HCT116 (cell line): ENCODE results near the gene GABRB3. TPM values are rescaled to one million over a fixed set of nuclear protein-coding genes. Genes with fewer than 3 reads are reported as not detected.

Source experiments
- ATAC-seq: fragments of 200-7000 bp; cut with Tn5 transposase; 2 replicates; pipeline ENCODE4 v1.9.1; 2020; ENCODE audit warnings: mild to moderate bottlenecking, moderate library complexity
- BruUV-seq: library from RNA; stranded (reverse); fragments of 400-500 nt; replicated peaks from 2 replicates; lab custom pipeline; 2021; lab: Mats Ljungman, UMichigan
- CTCF ChIA-PET: fragments of 300-600 bp; sonication (Branson Sonifier 250); formaldehyde crosslinking; loops from one replicate; lab custom pipeline; 2021; ENCODE audit warnings: antibody characterized with exemption; lab: Charles Lee
- POLR2A ChIA-PET: fragments of 300-600, 350-600 bp; sonication (Branson Sonifier 250); formaldehyde crosslinking; loops from one replicate; lab custom pipeline; 2021; ENCODE audit warnings: antibody characterized with exemption; lab: Charles Lee
- RAD21 ChIA-PET, 2 experiments: fragments of 300-600 bp; sonication (Branson Sonifier 250); formaldehyde crosslinking; loops; one replicate each; lab custom pipeline; 2023; ENCODE audit warnings: low total read pairs in 2 of 2; ENCODE audit not compliant: uncharacterized antibody in 2 of 2, unreplicated experiment in 2 of 2, low non-redundant PET in 1 of 2; lab: Charles Lee
- DNase-seq: peaks from one replicate; pipeline ENCODE4 v3.0.0-alpha.2; 2010; ENCODE audit warnings: low read depth, low spot score
- H2AFZ ChIP-seq: fragments of 200-600 bp; shearing (Covaris generic), sonication (generic); 2 replicates; pipeline ENCODE4 v1.6.1; 2017; ENCODE audit warnings: low read depth, mixed run types, mixed read lengths, antibody characterized with exemption, low read length; ENCODE audit not compliant: poor library complexity, severe bottlenecking
- H3K27ac ChIP-seq: 2 replicates; pipeline ENCODE4 v1.5.1; 2012; ENCODE audit warnings: low read depth, low read length
- H3K27me3 ChIP-seq: fragments of 200-600 bp; sonication (generic); 2 replicates; pipeline ENCODE4 v1.6.1; 2016; ENCODE audit warnings: mixed run types, low read length, mixed read lengths; ENCODE audit not compliant: insufficient read depth
- H3K36me3 ChIP-seq, 2 experiments: fragments of 200-500 bp in 1 of 2; fragments of 200-600 bp in 1 of 2; sonication (Bioruptor generic) in 1 of 2; sonication (generic) in 1 of 2; 2 replicates each; pipeline versions ENCODE4 v1.5.1 to v1.6.1; 2014 to 2016; ENCODE audit warnings: low read length in 2 of 2, inconsistent platforms in 1 of 2, mixed read lengths in 1 of 2, mixed run types in 1 of 2; ENCODE audit not compliant: insufficient read depth in 2 of 2, control insufficient read depth in 1 of 2
- H3K4me1 ChIP-seq, 2 experiments: fragments of 200-600 bp in 1 of 2; sonication (generic) in 1 of 2; 2 replicates each; pipeline versions ENCODE4 v1.5.1 to v1.6.1; 2012 to 2017; ENCODE audit warnings: low read length in 2 of 2, inconsistent platforms in 1 of 2, mild to moderate bottlenecking in 1 of 2, mixed read lengths in 1 of 2, mixed run types in 1 of 2, moderate library complexity in 1 of 2; ENCODE audit not compliant: insufficient read depth in 2 of 2, control insufficient read depth in 1 of 2
- H3K4me2 ChIP-seq: fragments of 200-600 bp; sonication (generic); 2 replicates; pipeline ENCODE4 v1.6.1; 2017; ENCODE audit warnings: mixed run types, low read length, mixed read lengths
- H3K4me3 ChIP-seq, 2 experiments: fragments of 200-600 bp in 1 of 2; sonication (generic) in 1 of 2; replicated peaks in 1 of 2; 2 replicates each; pipeline ENCODE4 v1.5.1; 2011 to 2016; ENCODE audit warnings: low read length in 2 of 2, control low read depth in 1 of 2, low read depth in 1 of 2, mild to moderate bottlenecking in 1 of 2, mixed read lengths in 1 of 2, mixed run types in 1 of 2
- H3K79me2 ChIP-seq: fragments of 200-600 bp; sonication (generic); 2 replicates; pipeline ENCODE4 v1.6.1; 2017; ENCODE audit warnings: mild to moderate bottlenecking, mixed run types, low read length, moderate library complexity, mixed read lengths; ENCODE audit not compliant: insufficient read depth
- H3K9ac ChIP-seq: fragments of 200-600 bp; sonication (generic); 2 replicates; pipeline ENCODE4 v1.6.1; 2016; ENCODE audit warnings: low read length, mixed read lengths
- H3K9me2 ChIP-seq: fragments of 200-600 bp; sonication (generic), shearing (Covaris generic); 2 replicates; pipeline ENCODE4 v1.6.1; 2017; ENCODE audit warnings: mixed run types, mild to moderate bottlenecking, moderate library complexity; ENCODE audit not compliant: insufficient read depth
- H3K9me3 ChIP-seq, 2 experiments: fragments of 200-500 bp in 1 of 2; fragments of 200-600 bp in 1 of 2; sonication (Bioruptor generic) in 1 of 2; sonication (generic) in 1 of 2; 2 replicates each; pipeline ENCODE4 v1.6.1; 2014 to 2017; ENCODE audit warnings: low read length in 2 of 2, mixed read lengths in 2 of 2, inconsistent platforms in 1 of 2, low read depth in 1 of 2, mild to moderate bottlenecking in 1 of 2, mixed run types in 1 of 2, moderate library complexity in 1 of 2; ENCODE audit not compliant: control insufficient read depth in 1 of 2, insufficient read depth in 1 of 2
- H4K20me1 ChIP-seq: fragments of 200-600 bp; sonication (generic), shearing (Covaris generic); 2 replicates; pipeline ENCODE4 v1.6.1; 2017; ENCODE audit warnings: mixed run types, mild to moderate bottlenecking, moderate library complexity; ENCODE audit not compliant: insufficient read depth
- CEBPB ChIP-seq: IDR thresholded peaks from 2 replicates; pipeline ENCODE4 v1.6.1; 2012; ENCODE audit warnings: low read depth
- CTCF ChIP-seq, 3 experiments: fragments of 200-600 bp in 1 of 3; sonication (generic) in 1 of 3; IDR thresholded peaks in 2 of 3; conservative IDR thresholded peaks in 1 of 3; 2 replicates each; pipeline ENCODE4 v1.5.1; 2012 to 2017; ENCODE audit warnings: low read depth in 2 of 3, low read length in 2 of 3, antibody characterized with exemption in 1 of 3, borderline replicate concordance in 1 of 3, control low read depth in 1 of 3, mild to moderate bottlenecking in 1 of 3, mixed read lengths in 1 of 3, mixed run types in 1 of 3, moderate library complexity in 1 of 3; ENCODE audit not compliant: insufficient read depth in 1 of 3
- EGR1 ChIP-seq: IDR thresholded peaks from 2 replicates; pipeline ENCODE4 v1.6.1; 2012; ENCODE audit warnings: low read depth
- ELF1 ChIP-seq: IDR thresholded peaks from 2 replicates; pipeline ENCODE4 v1.6.1; 2012; ENCODE audit warnings: low read depth, borderline replicate concordance
- EZH2 ChIP-seq: fragments of 200-600 bp; sonication (generic); IDR thresholded peaks from 2 replicates; pipeline ENCODE4 v1.6.1; 2017; ENCODE audit warnings: antibody characterized with exemption, mixed run types
- FOSL1 ChIP-seq: IDR thresholded peaks from 2 replicates; pipeline ENCODE4 v1.6.1; 2012; ENCODE audit warnings: low read depth
- JUND ChIP-seq: IDR thresholded peaks from 2 replicates; pipeline ENCODE4 v1.6.1; 2012
- POLR2A ChIP-seq: IDR thresholded peaks from 2 replicates; pipeline ENCODE4 v1.7.0; 2011; ENCODE audit warnings: borderline replicate concordance; ENCODE audit not compliant: insufficient read depth, insufficient read length; ENCODE audit errors: extremely low read depth
- POLR2AphosphoS5 ChIP-seq: IDR thresholded peaks from 2 replicates; pipeline ENCODE4 v1.6.1; 2011; ENCODE audit warnings: mild to moderate bottlenecking, low read depth, low read length, moderate library complexity
- RAD21 ChIP-seq: IDR thresholded peaks from 2 replicates; pipeline ENCODE4 v1.6.1; 2012; ENCODE audit warnings: low read depth, mild to moderate bottlenecking
- REST ChIP-seq: IDR thresholded peaks from 2 replicates; pipeline ENCODE4 v1.6.1; 2012; ENCODE audit warnings: low read depth
- SIN3A ChIP-seq: IDR thresholded peaks from 2 replicates; pipeline ENCODE4 v1.6.1; 2012; ENCODE audit warnings: low read depth
- SP1 ChIP-seq: IDR thresholded peaks from 2 replicates; pipeline ENCODE4 v1.6.1; 2012; ENCODE audit warnings: low read depth
- SRF ChIP-seq: IDR thresholded peaks from 2 replicates; pipeline ENCODE4 v1.6.1; 2012; ENCODE audit warnings: low read depth
- TCF7L2 ChIP-seq: IDR thresholded peaks from 2 replicates; pipeline ENCODE4 v1.7.0; 2011; ENCODE audit warnings: borderline replicate concordance, inconsistent platforms; ENCODE audit not compliant: insufficient read depth, insufficient read length; ENCODE audit errors: extremely low read depth
- ZBTB33 ChIP-seq: IDR thresholded peaks from 2 replicates; pipeline ENCODE4 v1.6.1; 2011; ENCODE audit warnings: mild to moderate bottlenecking, low read length, moderate library complexity; ENCODE audit not compliant: insufficient replicate concordance; ENCODE audit errors: extremely low read depth
- intact Hi-C: fragments of 100-400 bp; cut with micrococcal nuclease; formaldehyde crosslinking; loops from 2 replicates; pipeline ENCODE4 v1.10.0; 2022
- total RNA-seq: library from RNA; stranded (reverse); gene quantifications from one replicate; pipeline ENCODE4 v1.2.1, GENCODE V29; 2021; ENCODE audit not compliant: unreplicated experiment

Gene GABRB3
- total RNA-seq, 1 experiment from 2014 or later = 0.52 TPM

- TF ChIP-seq CTCF (IDR thresholded peaks at IDR 0.05 in 2 of 3, conservative IDR thresholded peaks at IDR 0.05 in 1 of 3; ENCODE audit: borderline replicate concordance in 1 of 3, insufficient read depth in 1 of 3, low read depth in 2 of 3, low read length in 2 of 3) = no peak
- no peak for TF ChIP-seq SIN3A
- TF ChIP-seq FOSL1 = no peak
These were observed 177.3 kb downstream of the GABRB3 start (continued) for GRCh38 chr15:26595611-26596010.

- H3K9ac ChIP-seq = no peak overlapping the region
- H3K4me2 ChIP-seq = no peak overlapping the region
- H3K79me2 ChIP-seq = no peaks in the 10 kb centered on the region
- POLR2A ChIA-PET = no interaction called here
- no peak for ATAC-seq
- peaks cover 22 to 48% of the 10 kb centered on the region in 2 experiments; a peak in 2 of 4 replicates for H3K9me3 ChIP-seq
- intact Hi-C loops = no loop called here
- RAD21 ChIA-PET = no interaction called here
- TF ChIP-seq CTCF (IDR thresholded peaks at IDR 0.05 in 2 of 3, conservative IDR thresholded peaks at IDR 0.05 in 1 of 3; ENCODE audit: borderline replicate concordance in 1 of 3, insufficient read depth in 1 of 3, low read depth in 2 of 3, low read length in 2 of 3) (no peak), POLR2A (no peak), ELF1 (no peak), REST (no peak), EZH2 (no peak), SRF (no peak), EGR1 (no peak), TCF7L2 (no peak), ZBTB33 (no peak), JUND (no peak), CEBPB (no peak), FOSL1 (no peak), SP1 (no peak), RAD21 (no peak), POLR2AphosphoS5 (no peak)
- H3K9me2 ChIP-seq = no peaks in the 10 kb centered on the region
- no TSS peak for BruUV-seq
- H2AFZ ChIP-seq = no peak overlapping the region
- H4K20me1 ChIP-seq = no peaks in the 10 kb centered on the region
- no peak for DNase-seq
- no peaks in the 10 kb centered on the region for H3K36me3 ChIP-seq
- CTCF ChIA-PET = no interaction called here
- no peak overlapping the region for H3K4me3 ChIP-seq
- no peaks in the 10 kb centered on the region for H3K4me1 ChIP-seq
- H3K27me3 ChIP-seq = no peaks in the 10 kb centered on the region
- no peak overlapping the region for H3K27ac ChIP-seq
These were observed 182.2 kb downstream of the GABRB3 start for GRCh38 chr15:26590676-26591075.
